HepG2 (cell line): ENCODE results near the gene CASP5. TPM values are rescaled to one million over a fixed set of nuclear protein-coding genes. Genes with fewer than 3 reads are reported as not detected.

Experiments
- ATAC-seq: fragments of 200-7000 bp; cut with Tn5 transposase; 3 replicates; pipeline ENCODE4 v1.9.1; 2020; ENCODE audit warnings: mild to moderate bottlenecking, moderate library complexity
- BruUV-seq: library from RNA; stranded (reverse); fragments of 400-500 nt; replicated peaks from 2 replicates; lab custom pipeline; 2021; lab: Mats Ljungman, UMichigan
- CTCF ChIA-PET: fragments of 300-600 bp; formaldehyde crosslinking; extraction: SDS; loops from one replicate; lab custom pipeline; 2021; ENCODE audit warnings: low total read pairs, inconsistent platforms, low intra/inter-chr PET ratio; lab: Yijun Ruan, JAX
- POLR2A ChIA-PET: fragments of 350-600 bp; sonication (Branson Sonifier 250); formaldehyde crosslinking; loops from one replicate; lab custom pipeline; 2020; ENCODE audit warnings: antibody characterized with exemption, inconsistent platforms; lab: Yijun Ruan, JAX
- DNase-seq: peaks from one replicate; pipeline ENCODE4 v3.0.0-alpha.2; 2015; ENCODE audit warnings: low spot score
- FAIRE-seq: peaks from 3 replicates; lab custom pipeline; 2011; peaks lifted over from hg19 to GRCh38; lab: Jason Lieb, UNC
- H2AFZ ChIP-seq: one replicate; pipeline ENCODE4 v1.6.1; 2011; ENCODE audit warnings: low read length, inconsistent platforms
- H3K27ac ChIP-seq: fragments of 300-600 bp; 3 replicates; pipeline ENCODE4 v1.8.0; 2011; ENCODE audit warnings: mixed run types, mild to moderate bottlenecking, mixed read lengths, low read length, inconsistent platforms; ENCODE audit not compliant: insufficient read depth; ENCODE audit errors: extremely low read length
- H3K27me3 ChIP-seq, 2 experiments: fragments of 200-600 bp in 1 of 2; 2 replicates in 1 of 2; 3 replicates in 1 of 2; pipeline versions ENCODE4 v1.6.0 to v1.8.0; 2011; ENCODE audit warnings: low read length in 2 of 2, mild to moderate bottlenecking in 2 of 2, moderate library complexity in 2 of 2, inconsistent platforms in 1 of 2; ENCODE audit not compliant: insufficient read depth in 2 of 2, control insufficient read depth in 1 of 2
- H3K36me3 ChIP-seq, 2 experiments: fragments of 200-600 bp in 1 of 2; replicated peaks in 1 of 2; 2 replicates in 1 of 2; 3 replicates in 1 of 2; pipeline versions ENCODE4 v1.5.1 to v1.8.0; 2011; ENCODE audit warnings: low read length in 2 of 2, inconsistent platforms in 1 of 2; ENCODE audit not compliant: insufficient read depth in 2 of 2, control insufficient read depth in 1 of 2
- H3K4me1 ChIP-seq: 2 replicates; pipeline ENCODE4 v1.5.1; 2012; ENCODE audit warnings: low read length, inconsistent platforms; ENCODE audit not compliant: insufficient read depth
- H3K4me2 ChIP-seq: 2 replicates; pipeline ENCODE4 v1.6.0; 2011; ENCODE audit warnings: low read depth, low read length, inconsistent platforms
- H3K4me3 ChIP-seq, 3 experiments: fragments of 200-600 bp in 1 of 3; sonication (generic), shearing (Covaris generic) in 1 of 3; replicated peaks in 1 of 3; 2 replicates each; pipeline ENCODE4 v1.5.1; 2011 to 2016; ENCODE audit warnings: low read length in 3 of 3, inconsistent platforms in 2 of 3, low read depth in 2 of 3, mild to moderate bottlenecking in 2 of 3, control low read depth in 1 of 3, mixed read lengths in 1 of 3; ENCODE audit not compliant: insufficient read depth in 1 of 3
- H3K79me2 ChIP-seq: one replicate; pipeline ENCODE4 v1.6.1; 2011; ENCODE audit warnings: low read length, inconsistent platforms; ENCODE audit not compliant: insufficient read depth
- H3K9ac ChIP-seq: 2 replicates; pipeline ENCODE4 v1.6.0; 2011; ENCODE audit warnings: mild to moderate bottlenecking, low read depth, low read length, inconsistent platforms; ENCODE audit not compliant: insufficient read depth
- H3K9me3 ChIP-seq: 2 replicates; pipeline ENCODE4 v1.5.1; 2012; ENCODE audit warnings: mild to moderate bottlenecking, low read length
- H4K20me1 ChIP-seq: 2 replicates; pipeline ENCODE4 v1.6.0; 2011; ENCODE audit warnings: inconsistent platforms, mild to moderate bottlenecking, low read length, moderate library complexity; ENCODE audit not compliant: insufficient read depth
- KLF16 ChIP-seq, 2 experiments: sonication (generic) in 1 of 2; formaldehyde crosslinking in 1 of 2; IDR thresholded peaks; 2 replicates each; pipeline versions ENCODE4 v1.6.1 to v1.8.0; 2016 to 2023; ENCODE audit warnings: missing genetic modification reagents in 2 of 2, missing compliant biosample characterization in 1 of 2
- SPEN ChIP-seq: sonication (generic); formaldehyde crosslinking; IDR thresholded peaks from 2 replicates; pipeline ENCODE4 v1.5.1; 2020; ENCODE audit warnings: low read depth, mild to moderate bottlenecking, missing genetic modification reagents
- TBL1XR1 ChIP-seq: fragments of 150-350 bp; IDR thresholded peaks from 2 replicates; pipeline ENCODE4 v1.6.1; 2014; ENCODE audit warnings: borderline replicate concordance, low read length; ENCODE audit not compliant: partially characterized antibody
- TEAD3 ChIP-seq: optimal IDR thresholded peaks from 2 replicates; pipeline ENCODE3; 2016; ENCODE audit warnings: borderline replicate concordance
- ZNF136 ChIP-seq: sonication (generic); formaldehyde crosslinking; IDR thresholded peaks from 2 replicates; pipeline ENCODE4 v1.8.1; 2022; ENCODE audit warnings: low read depth, mild to moderate bottlenecking, moderate library complexity, missing genetic modification reagents
- ZNF556 ChIP-seq: sonication (generic); formaldehyde crosslinking; IDR thresholded peaks from 2 replicates; pipeline ENCODE4 v1.4.0; 2020; ENCODE audit warnings: mild to moderate bottlenecking, missing genetic modification reagents, borderline replicate concordance
- ZNF574 ChIP-seq: sonication (generic); formaldehyde crosslinking; IDR thresholded peaks from 2 replicates; pipeline ENCODE4 v1.4.0; 2020; ENCODE audit warnings: missing genetic modification reagents
- ZNF616 ChIP-seq: sonication (generic); formaldehyde crosslinking; IDR thresholded peaks from 2 replicates; pipeline ENCODE4 v1.5.0; 2020; ENCODE audit warnings: low read depth, mild to moderate bottlenecking, missing genetic modification reagents
- ZNF710 ChIP-seq: sonication (generic); formaldehyde crosslinking; IDR thresholded peaks from 2 replicates; pipeline ENCODE4 v1.5.0; 2020; ENCODE audit warnings: mild to moderate bottlenecking, missing genetic modification reagents, borderline replicate concordance
- ZNF740 ChIP-seq: sonication (generic); formaldehyde crosslinking; IDR thresholded peaks from 2 replicates; pipeline ENCODE4 v1.4.0; 2020; ENCODE audit warnings: missing genetic modification reagents
- ZNF75D ChIP-seq: sonication (generic); formaldehyde crosslinking; IDR thresholded peaks from 2 replicates; pipeline ENCODE4 v1.8.1; 2023; ENCODE audit warnings: missing genetic modification reagents, mild to moderate bottlenecking, borderline replicate concordance
- ZNF816 ChIP-seq: sonication (generic); formaldehyde crosslinking; IDR thresholded peaks from 2 replicates; pipeline ENCODE4 v1.8.0; 2022; ENCODE audit warnings: missing genetic modification reagents, mild to moderate bottlenecking, borderline replicate concordance
- WGBS: methylation state at CpG from one replicate; pipeline ENCODE4 v1.1.6; 2017; ENCODE audit warnings: low lambda C conversion rate; 5-methylcytosine and 5-hydroxymethylcytosine counted together
- in situ Hi-C: cut with HindIII; loops from 2 replicates; pipeline ENCODE4 v1.10.0; 2017; ENCODE audit warnings: low pct_unique_long_range_greater_than_20kb; ENCODE audit not compliant: extremely low pct_ligation_motif_present
- intact Hi-C: fragments of 100-400 bp; cut with micrococcal nuclease; formaldehyde crosslinking; loops from one replicate; pipeline ENCODE4 v1.10.0; 2022; ENCODE audit not compliant: unreplicated experiment
- polyA plus RNA-seq, 8 experiments: library from polyadenylated mRNA; depleted of rRNA in 3 of 8; stranded (reverse) in 7 of 8; unstranded in 1 of 8; fragments of >200 nt; fragmentation: Illumina TruSeq in 4 of 8; extraction: Trizol in 4 of 8; gene quantifications; 2 replicates each; pipeline versions ENCODE4 v1.2.1 to v1.2.3, GENCODE V29; 2011 to 2016; ENCODE audit warnings: low read depth in 4 of 8, missing spikeins in 1 of 8, mixed read lengths in 1 of 8; ENCODE audit not compliant: insufficient read depth in 1 of 8
- total RNA-seq, 5 experiments: library from RNA; depleted of rRNA; stranded (reverse); fragments of >200 nt; fragmentation: Illumina TruSeq; extraction: Trizol; gene quantifications; 2 replicates each; pipeline ENCODE4 v1.2.3, GENCODE V29; 2016; ENCODE audit warnings: low read depth in 1 of 5

The CASP5 gene
- total and polyA plus RNA-seq, 2 of the 13 experiments (the other 11 are each of a cell fraction or from before 2014, with no cell fraction given): not detected

- TF ChIP-seq ZNF574 (CRISPR knock-in tag): no peak
- no peak for TF ChIP-seq TEAD3 (CRISPR knock-in tag)
- TF ChIP-seq, all 625 proteins: peak for 0
Observed at GRCh38 chr11:104970756-104971155, 52.2 kb downstream of the CASP5 start (continued).

- BruUV-seq: no TSS peak
- H3K27ac ChIP-seq: peak overlapping the region; percentile 72
- H2AFZ ChIP-seq: peak overlapping the region; percentile 92
- 0 out of 2 replicates have a peak, but pooled peaks cover 6% of the 10 kb centered on the region for H3K9me3 ChIP-seq
- peak overlapping the region; percentile 76 for H3K4me2 ChIP-seq
- H3K4me1 ChIP-seq: peaks cover 33% of the 10 kb centered on the region
- peak overlapping the region; percentile 67 to 84 (median 78) for H3K4me3 ChIP-seq
- FAIRE-seq (no peak), DNase-seq (peak; percentile 50), ATAC-seq (peak; percentile 93)
- POLR2A ChIA-PET: interaction anchor here (0.9 to 2.5 kb wide), 10 partner anchors 10 to 233 kb away, joined by 3 to 9 read pairs (median 4); no protein-coding TSS in a partner anchor
- peak overlapping the region; percentile 79 for H3K9ac ChIP-seq
- in situ Hi-C loops: no loop called here
- peaks cover 8% of the 10 kb centered on the region for H3K79me2 ChIP-seq
- no peaks in the 10 kb centered on the region for H3K36me3 ChIP-seq
- no peaks in the 10 kb centered on the region for H4K20me1 ChIP-seq
- CTCF ChIA-PET: no interaction called here
- 0% methylated on average over 6 of the region's 16 CpGs for WGBS
- intact Hi-C loops: loop anchor here (2.0 kb wide), 3 partner anchors 36 to 234 kb away; no protein-coding TSS in a partner anchor
- no peaks in the 10 kb centered on the region; a peak in 1 of 5 replicates for H3K27me3 ChIP-seq
- TF ChIP-seq ZNF710 (CRISPR knock-in tag) (0 out of 2 replicates have a peak, but pooled peaks have one; percentile 14), KLF16 (CRISPR knock-in tag; IDR thresholded peaks at IDR 0.05) (no peak), ZNF740 (CRISPR knock-in tag) (no peak), TBL1XR1 (no peak), ZNF816 (CRISPR knock-in tag) (no peak), ZNF556 (CRISPR knock-in tag) (no peak), ZNF136 (no peak), ZNF75D (no peak), SPEN (CRISPR knock-in tag) (no peak), ZNF616 (0 out of 2 replicates have a peak, but pooled peaks have one; percentile 52)
Observed at GRCh38 chr11:104968856-104969776, 53.9 kb downstream of the CASP5 start.
